Measurements from ENCODE around the gene SORCS2.

GRCh38 chr4:7210824-7211223, 18.5 kb downstream of the SORCS2 start:
- TF ChIP-seq CTCF (IDR thresholded peaks at IDR 0.05) (no peak), EP300 (IDR thresholded peaks at IDR 0.05; ENCODE audit: low read depth) (no peak), POLR2A (IDR thresholded peaks at IDR 0.05) (no peak)
